Esophagus muscularis mucosa (tissue), 4 donors: ENCODE measurements around the gene SSBP2. TPM values are rescaled to one million over a fixed set of nuclear protein-coding genes. Genes with fewer than 3 reads are reported as not detected.
A peak's percentile ranks its signal among the peaks of the same experiment; 100 is the strongest.

ENCODE experiments used
- DNase-seq: peaks from one replicate; pipeline ENCODE4 v3.0.0-alpha.2; 2017; ENCODE audit errors: extremely low spot score
- H3K27ac ChIP-seq, 4 donors: fragments of 200-600 bp; sonication (generic); replicated peaks in 1 of 4; 1 replicate in 3 of 4; 2 replicates in 1 of 4; pipeline ENCODE4 v1.5.1; 2016 to 2019; ENCODE audit warnings: mild to moderate bottlenecking in 1 of 4
- H3K27me3 ChIP-seq, 4 donors: fragments of 200-600 bp; sonication (generic); one replicate each; pipeline versions ENCODE4 v1.5.1 to v1.6.0; 2016 to 2019
- H3K36me3 ChIP-seq, 4 donors: fragments of 200-600 bp; sonication (generic); one replicate each; pipeline ENCODE4 v1.5.1; 2016 to 2019
- H3K4me1 ChIP-seq, 4 donors: fragments of 200-600 bp; sonication (generic); one replicate each; pipeline ENCODE4 v1.5.1; 2016 to 2019
- H3K4me3 ChIP-seq, 4 donors: fragments of 200-600 bp; sonication (generic); 1 replicate in 2 of 4; 2 replicates in 2 of 4; pipeline ENCODE4 v1.5.1; 2016 to 2019; ENCODE audit warnings: mild to moderate bottlenecking in 4 of 4, moderate library complexity in 1 of 4
- H3K9me3 ChIP-seq, 4 donors: fragments of 200-600 bp; sonication (generic); 1 replicate in 3 of 4; 2 replicates in 1 of 4; pipeline ENCODE4 v1.5.1; 2016 to 2019
- CTCF ChIP-seq, 3 experiments: fragments of 200-600 bp in 2 of 3; fragments of 450-650 bp in 1 of 3; sonication (generic) in 2 of 3; IDR thresholded peaks; one replicate each; pipeline ENCODE4 v1.5.1; 2017 to 2019; ENCODE audit warnings: antibody characterized with exemption in 3 of 3, mild to moderate bottlenecking in 2 of 3, moderate library complexity in 1 of 3
- EP300 ChIP-seq: sonication (generic); formaldehyde crosslinking; IDR thresholded peaks from one replicate; pipeline ENCODE4 v1.6.1; 2017; ENCODE audit warnings: antibody characterized with exemption
- POLR2A ChIP-seq: fragments of 450-650 bp; IDR thresholded peaks from one replicate; pipeline ENCODE4 v1.6.1; 2017; ENCODE audit warnings: antibody characterized with exemption, moderate library complexity, mild to moderate bottlenecking, low read depth
- POLR2AphosphoS5 ChIP-seq, 2 donors: sonication (generic); formaldehyde crosslinking; IDR thresholded peaks; one replicate each; pipeline ENCODE4 v1.6.1; 2017; ENCODE audit warnings: antibody characterized with exemption in 2 of 2
- WGBS: methylation state at CpG from one replicate; pipeline ENCODE4 v1.1.5; 2018; 5-methylcytosine and 5-hydroxymethylcytosine counted together
- intact Hi-C: fragments of 100-400 bp; cut with DNase I; formaldehyde crosslinking; loops from one replicate; pipeline ENCODE4 v1.15.1; 2023
- total RNA-seq, 4 donors: library from RNA; depleted of rRNA; stranded (reverse); fragments of >200 nt; gene quantifications; one replicate each; pipeline versions ENCODE4 v1.1.0 to v1.2.1, GENCODE V29; 2016

The SSBP2 gene
- total RNA-seq, 4 donors from 2014 or later: 62.9 to 97.2 (median 74.2) TPM

DNA sequence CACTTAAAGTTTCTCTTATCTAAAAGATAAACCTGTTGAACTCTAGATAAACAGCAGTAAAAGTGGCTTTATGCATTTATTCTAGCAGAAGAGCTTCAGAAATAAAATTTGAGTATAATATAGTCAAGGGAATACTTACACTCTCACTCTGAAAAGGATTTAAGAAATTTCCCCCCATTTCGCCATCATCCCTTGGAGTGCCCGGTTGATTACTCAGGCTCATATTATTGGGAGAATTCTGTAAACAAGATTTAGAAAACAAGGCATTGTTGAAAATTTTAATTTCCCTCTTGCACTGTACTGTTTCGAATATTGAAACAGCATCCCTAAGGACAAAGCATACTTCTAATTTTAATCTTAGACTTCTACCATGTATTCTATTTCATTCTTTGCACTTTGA is 322.5 kb downstream of the SSBP2 start:
- intact Hi-C loops: loop anchor here (5.0 to 10.0 kb wide), 5 partner anchors 79 to 799 kb away; partner anchors contain the start of genes ATG10 and SSBP2
- H3K27me3 ChIP-seq: no peaks in the 10 kb centered on the region
- no peak for DNase-seq
- H3K4me3 ChIP-seq: no peak overlapping the region
- peaks cover 0 to 8% (median 0%) of the 10 kb centered on the region in 4 donors for H3K36me3 ChIP-seq
- 98% methylated on average over 3 of the region's 3 CpGs for WGBS
- TF ChIP-seq EP300: no peak
- TF ChIP-seq POLR2A: no peak
- TF ChIP-seq CTCF (IDR thresholded peaks at IDR 0.05): no peak
- no peak for TF ChIP-seq POLR2AphosphoS5 (IDR thresholded peaks at IDR 0.05)
- no peaks in the 10 kb centered on the region for H3K9me3 ChIP-seq
- H3K27ac ChIP-seq: no peak overlapping the region
- peaks cover 14 to 23% (median 18%) of the 10 kb centered on the region in 4 donors for H3K4me1 ChIP-seq

DNA sequence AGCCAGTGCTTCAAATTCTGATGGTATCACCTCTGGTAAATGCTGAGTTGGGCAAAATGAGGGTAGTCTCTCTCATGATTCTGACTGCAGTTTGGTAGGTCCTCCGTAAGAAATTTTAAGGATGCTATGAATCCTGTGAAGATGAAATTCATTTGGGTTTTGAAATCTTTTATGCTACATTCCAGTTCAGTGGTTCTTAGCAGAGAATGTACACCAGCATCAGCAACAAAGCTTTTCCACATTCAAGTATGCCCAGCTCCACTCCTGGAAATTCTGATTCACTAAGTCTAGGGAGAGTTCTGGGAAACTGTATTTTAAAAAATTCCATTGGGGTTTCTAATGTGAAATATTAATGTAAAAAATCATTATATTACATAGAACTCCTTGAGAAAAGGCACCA is 323.3 kb downstream of the SSBP2 start:
- no peaks in the 10 kb centered on the region for H3K27me3 ChIP-seq
- no peak for DNase-seq
- peaks cover 15 to 27% (median 20%) of the 10 kb centered on the region in 4 donors for H3K4me1 ChIP-seq
- no peak overlapping the region for H3K27ac ChIP-seq
- TF ChIP-seq CTCF (IDR thresholded peaks at IDR 0.05) (no peak), POLR2A (no peak), POLR2AphosphoS5 (IDR thresholded peaks at IDR 0.05) (no peak), EP300 (no peak)
- intact Hi-C loops: loop anchor here (5.0 to 10.0 kb wide), 5 partner anchors 80 to 800 kb away; partner anchors contain the start of genes ATG10 and SSBP2
- no peaks in the 10 kb centered on the region for H3K9me3 ChIP-seq
- H3K36me3 ChIP-seq: peaks cover 0 to 6% (median 0%) of the 10 kb centered on the region in 4 donors
- WGBS: 88% methylated on average over 1 of the region's 1 CpG
- H3K4me3 ChIP-seq: no peak overlapping the region

GRCh38 chr5:81426359-81427030 is 324.4 kb downstream of the SSBP2 start:
- Histone ChIP-seq H3K27me3 (no peaks in the 10 kb centered on the region), H3K4me3 (no peak overlapping the region), H3K36me3 (peaks cover 0 to 1% (median under 1%) of the 10 kb centered on the region in 4 donors), H3K4me1 (peaks cover 15 to 27% (median 20%) of the 10 kb centered on the region in 4 donors), H3K9me3 (no peaks in the 10 kb centered on the region), H3K27ac (peak overlapping the region in 3 of 4 donors; percentile 25 to 43 (median 28))
- intact Hi-C loops: loop anchor here (5.0 to 10.0 kb wide), 5 partner anchors 81 to 801 kb away; partner anchors contain the start of genes ATG10 and SSBP2
- no peak for DNase-seq
- TF ChIP-seq POLR2A: no peak
- 36% methylated on average over 3 of the region's 3 CpGs for WGBS

DNA sequence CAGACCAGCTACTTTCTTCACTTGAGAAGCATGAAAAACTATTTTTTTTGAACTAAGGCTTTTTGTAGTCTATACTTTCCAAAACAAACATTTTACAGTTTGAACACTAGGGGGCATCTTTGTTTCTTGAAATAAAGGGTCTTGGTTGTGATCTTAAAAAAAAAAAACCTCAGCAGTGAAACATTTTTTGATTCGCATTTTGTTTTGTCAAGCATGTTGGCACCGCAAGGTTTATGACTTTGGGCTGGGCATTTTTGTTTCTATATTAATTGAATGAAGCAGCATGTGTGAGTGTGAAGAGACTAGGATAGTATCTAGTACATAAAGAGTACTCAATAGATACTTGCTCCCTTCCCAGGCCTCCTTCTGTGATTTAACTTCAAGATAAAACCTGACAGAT is 325.3 kb downstream of the SSBP2 start:
- Histone ChIP-seq H3K27ac (peak overlapping the region in 3 of 4 donors; percentile 25 to 43 (median 28)), H3K4me3 (no peak overlapping the region), H3K4me1 (peaks cover 15 to 27% (median 20%) of the 10 kb centered on the region in 4 donors), H3K9me3 (no peaks in the 10 kb centered on the region), H3K27me3 (no peaks in the 10 kb centered on the region), H3K36me3 (peaks cover 0 to 11% (median 9%) of the 10 kb centered on the region in 4 donors)
- intact Hi-C loops: loop anchor here (5.0 to 10.0 kb wide), 5 partner anchors 82 to 802 kb away; partner anchors contain the start of genes ATG10 and SSBP2
- no peak for DNase-seq
- WGBS: 4% methylated on average over 2 of the region's 2 CpGs
- TF ChIP-seq CTCF (IDR thresholded peaks at IDR 0.05) (peak; percentile 62 to 64 (median 64)), EP300 (no peak)

- DNase-seq: no peak
- no peaks in the 10 kb centered on the region for H3K27me3 ChIP-seq
- intact Hi-C loops: loop anchor here (5.0 to 10.0 kb wide), 5 partner anchors 83 to 803 kb away; partner anchors contain the start of genes ATG10 and SSBP2
- peaks cover 0 to 19% (median 17%) of the 10 kb centered on the region in 4 donors for H3K36me3 ChIP-seq
- no peaks in the 10 kb centered on the region for H3K9me3 ChIP-seq
- H3K4me1 ChIP-seq: peaks cover 15 to 27% (median 20%) of the 10 kb centered on the region in 4 donors
- H3K27ac ChIP-seq: no peak overlapping the region
- no peak overlapping the region for H3K4me3 ChIP-seq
- WGBS: 97% methylated on average over 1 of the region's 1 CpG
- no peak for TF ChIP-seq CTCF (IDR thresholded peaks at IDR 0.05)
- no peak for TF ChIP-seq POLR2A
- TF ChIP-seq EP300: no peak
- TF ChIP-seq POLR2AphosphoS5 (IDR thresholded peaks at IDR 0.05): no peak
Observed at GRCh38 chr5:81424728-81425127, 326.2 kb downstream of the SSBP2 start.
